ENCODE measurements around the gene PGAP1. TPM values are rescaled to one million over a fixed set of nuclear protein-coding genes. Genes with fewer than 3 reads are reported as not detected.

PGAP1 gene
- polyA plus RNA-seq, 1 of the 3 experiments (the other 2 are of a cell fraction), result 3.4 TPM

DNA sequence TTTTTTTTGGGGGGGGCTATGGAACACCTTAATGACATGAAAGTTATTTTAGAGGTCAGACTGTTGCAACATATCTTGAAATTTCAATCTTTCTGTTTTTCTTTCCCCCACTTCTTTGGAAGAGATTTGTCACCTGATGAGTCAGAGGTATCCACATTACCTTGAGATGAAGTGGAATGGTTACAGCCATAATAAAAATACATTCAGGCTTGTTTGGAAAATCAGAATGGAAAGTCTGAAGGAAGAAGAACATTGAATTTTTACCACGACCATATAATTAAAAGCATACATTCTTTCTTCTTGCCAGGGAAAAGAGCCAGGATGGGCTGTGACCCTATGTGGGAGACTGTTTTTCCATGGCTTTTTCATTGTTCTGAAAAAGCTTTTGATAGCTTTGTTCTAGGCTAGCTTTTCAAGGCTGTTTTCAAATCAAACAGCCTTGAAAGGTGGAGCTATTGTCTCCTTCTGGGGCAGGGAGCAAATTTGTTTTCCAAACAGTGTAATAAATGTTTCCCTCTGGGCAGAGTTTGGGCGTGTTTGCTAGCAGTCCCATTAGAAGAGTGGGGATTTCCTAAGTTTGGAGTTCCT lies 124.7 kb downstream of the PGAP1 start:
- Histone ChIP-seq H3K4me2 (peak overlapping the region; percentile 10; the same call in 1 of the 2 replicates), H3K4me3 (ENCODE audit: low read depth in 2 of 2, low read length in 1 of 2) (no peak overlapping the region), H3K9me2 (no peaks in the 10 kb centered on the region), H3K27ac (ENCODE audit: low read depth in 2 of 2, low read length in 1 of 2) (peak overlapping the region in 1 of 2 experiments; percentile 81; a peak in 2 of 4 replicates), H4K20me1 (ENCODE audit: insufficient read depth) (no peaks in the 10 kb centered on the region), H3K36me3 (replicated peaks in 1 of 2; ENCODE audit: control insufficient read depth in 1 of 2, insufficient read depth in 2 of 2, low read length in 1 of 2) (peaks cover 10 to 12% of the 10 kb centered on the region in 2 experiments), H3K27me3 (ENCODE audit: insufficient read depth) (no peaks in the 10 kb centered on the region), H3K79me2 (ENCODE audit: insufficient read depth) (peaks cover 23% of the 10 kb centered on the region), H3K4me1 (ENCODE audit: control insufficient read depth in 1 of 2, insufficient read depth in 2 of 2, low read depth in 1 of 2, low read length in 1 of 2) (peaks cover 5 to 6% of the 10 kb centered on the region in 2 experiments), H3F3A (replicated peaks; ENCODE audit: insufficient read depth) (peaks cover 20% of the 10 kb centered on the region), H3K9me3 (no peaks in the 10 kb centered on the region), H2AFZ (ENCODE audit: low read depth) (peak overlapping the region; percentile 71), H3K9ac (peak overlapping the region; percentile 20; the same call in 1 of the 2 replicates)
- TF ChIP-seq FOXJ3 (CRISPR knock-in tag; IDR thresholded peaks at IDR 0.05) (no peak), EZH2phosphoT487 (IDR thresholded peaks at IDR 0.05; ENCODE audit: borderline replicate concordance, low read depth) (no peak), NFIC (IDR thresholded peaks at IDR 0.05; ENCODE audit: borderline replicate concordance) (no peak), EP300 (IDR thresholded peaks at IDR 0.05; ENCODE audit: borderline replicate concordance in 1 of 2, low read depth in 1 of 2, low read length in 1 of 2) (no peak), JUND (IDR thresholded peaks at IDR 0.05) (peak; percentile 38; the same call in 1 of the 2 replicates), GATA2 (CRISPR knock-in tag; IDR thresholded peaks at IDR 0.05) (no peak), FOSL2 (IDR thresholded peaks at IDR 0.05; ENCODE audit: borderline replicate concordance, low read depth) (peak; percentile 61; the same call in 1 of the 2 replicates), CHD2 (IDR thresholded peaks at IDR 0.05; ENCODE audit: low read length, partially characterized antibody) (no peak)
- TF ChIP-seq, protein P1, sequence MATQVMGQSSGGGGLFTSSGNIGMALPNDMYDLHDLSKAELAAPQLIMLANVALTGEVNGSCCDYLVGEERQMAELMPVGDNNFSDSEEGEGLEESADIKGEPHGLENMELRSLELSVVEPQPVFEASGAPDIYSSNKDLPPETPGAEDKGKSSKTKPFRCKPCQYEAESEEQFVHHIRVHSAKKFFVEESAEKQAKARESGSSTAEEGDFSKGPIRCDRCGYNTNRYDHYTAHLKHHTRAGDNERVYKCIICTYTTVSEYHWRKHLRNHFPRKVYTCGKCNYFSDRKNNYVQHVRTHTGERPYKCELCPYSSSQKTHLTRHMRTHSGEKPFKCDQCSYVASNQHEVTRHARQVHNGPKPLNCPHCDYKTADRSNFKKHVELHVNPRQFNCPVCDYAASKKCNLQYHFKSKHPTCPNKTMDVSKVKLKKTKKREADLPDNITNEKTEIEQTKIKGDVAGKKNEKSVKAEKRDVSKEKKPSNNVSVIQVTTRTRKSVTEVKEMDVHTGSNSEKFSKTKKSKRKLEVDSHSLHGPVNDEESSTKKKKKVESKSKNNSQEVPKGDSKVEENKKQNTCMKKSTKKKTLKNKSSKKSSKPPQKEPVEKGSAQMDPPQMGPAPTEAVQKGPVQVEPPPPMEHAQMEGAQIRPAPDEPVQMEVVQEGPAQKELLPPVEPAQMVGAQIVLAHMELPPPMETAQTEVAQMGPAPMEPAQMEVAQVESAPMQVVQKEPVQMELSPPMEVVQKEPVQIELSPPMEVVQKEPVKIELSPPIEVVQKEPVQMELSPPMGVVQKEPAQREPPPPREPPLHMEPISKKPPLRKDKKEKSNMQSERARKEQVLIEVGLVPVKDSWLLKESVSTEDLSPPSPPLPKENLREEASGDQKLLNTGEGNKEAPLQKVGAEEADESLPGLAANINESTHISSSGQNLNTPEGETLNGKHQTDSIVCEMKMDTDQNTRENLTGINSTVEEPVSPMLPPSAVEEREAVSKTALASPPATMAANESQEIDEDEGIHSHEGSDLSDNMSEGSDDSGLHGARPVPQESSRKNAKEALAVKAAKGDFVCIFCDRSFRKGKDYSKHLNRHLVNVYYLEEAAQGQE (IDR thresholded peaks at IDR 0.05; ENCODE audit: low read depth, low read length), result no peak
- TF ChIP-seq, protein P2, sequence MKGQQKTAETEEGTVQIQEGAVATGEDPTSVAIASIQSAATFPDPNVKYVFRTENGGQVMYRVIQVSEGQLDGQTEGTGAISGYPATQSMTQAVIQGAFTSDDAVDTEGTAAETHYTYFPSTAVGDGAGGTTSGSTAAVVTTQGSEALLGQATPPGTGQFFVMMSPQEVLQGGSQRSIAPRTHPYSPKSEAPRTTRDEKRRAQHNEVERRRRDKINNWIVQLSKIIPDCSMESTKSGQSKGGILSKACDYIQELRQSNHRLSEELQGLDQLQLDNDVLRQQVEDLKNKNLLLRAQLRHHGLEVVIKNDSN (IDR thresholded peaks at IDR 0.05; ENCODE audit: borderline replicate concordance, low read depth), result no peak
- TF ChIP-seq, protein P3, sequence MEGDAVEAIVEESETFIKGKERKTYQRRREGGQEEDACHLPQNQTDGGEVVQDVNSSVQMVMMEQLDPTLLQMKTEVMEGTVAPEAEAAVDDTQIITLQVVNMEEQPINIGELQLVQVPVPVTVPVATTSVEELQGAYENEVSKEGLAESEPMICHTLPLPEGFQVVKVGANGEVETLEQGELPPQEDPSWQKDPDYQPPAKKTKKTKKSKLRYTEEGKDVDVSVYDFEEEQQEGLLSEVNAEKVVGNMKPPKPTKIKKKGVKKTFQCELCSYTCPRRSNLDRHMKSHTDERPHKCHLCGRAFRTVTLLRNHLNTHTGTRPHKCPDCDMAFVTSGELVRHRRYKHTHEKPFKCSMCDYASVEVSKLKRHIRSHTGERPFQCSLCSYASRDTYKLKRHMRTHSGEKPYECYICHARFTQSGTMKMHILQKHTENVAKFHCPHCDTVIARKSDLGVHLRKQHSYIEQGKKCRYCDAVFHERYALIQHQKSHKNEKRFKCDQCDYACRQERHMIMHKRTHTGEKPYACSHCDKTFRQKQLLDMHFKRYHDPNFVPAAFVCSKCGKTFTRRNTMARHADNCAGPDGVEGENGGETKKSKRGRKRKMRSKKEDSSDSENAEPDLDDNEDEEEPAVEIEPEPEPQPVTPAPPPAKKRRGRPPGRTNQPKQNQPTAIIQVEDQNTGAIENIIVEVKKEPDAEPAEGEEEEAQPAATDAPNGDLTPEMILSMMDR (IDR thresholded peaks at IDR 0.05), result no peak
- no peak for DNase-seq
- CTCF ChIA-PET, result no interaction called here
- POLR2A ChIA-PET, result no interaction called here
- 38% methylated on average over 2 of the region's 2 CpGs for WGBS (ENCODE audit: low lambda C conversion rate)
